Measurements from ENCODE around the gene DLX5.

DNA sequence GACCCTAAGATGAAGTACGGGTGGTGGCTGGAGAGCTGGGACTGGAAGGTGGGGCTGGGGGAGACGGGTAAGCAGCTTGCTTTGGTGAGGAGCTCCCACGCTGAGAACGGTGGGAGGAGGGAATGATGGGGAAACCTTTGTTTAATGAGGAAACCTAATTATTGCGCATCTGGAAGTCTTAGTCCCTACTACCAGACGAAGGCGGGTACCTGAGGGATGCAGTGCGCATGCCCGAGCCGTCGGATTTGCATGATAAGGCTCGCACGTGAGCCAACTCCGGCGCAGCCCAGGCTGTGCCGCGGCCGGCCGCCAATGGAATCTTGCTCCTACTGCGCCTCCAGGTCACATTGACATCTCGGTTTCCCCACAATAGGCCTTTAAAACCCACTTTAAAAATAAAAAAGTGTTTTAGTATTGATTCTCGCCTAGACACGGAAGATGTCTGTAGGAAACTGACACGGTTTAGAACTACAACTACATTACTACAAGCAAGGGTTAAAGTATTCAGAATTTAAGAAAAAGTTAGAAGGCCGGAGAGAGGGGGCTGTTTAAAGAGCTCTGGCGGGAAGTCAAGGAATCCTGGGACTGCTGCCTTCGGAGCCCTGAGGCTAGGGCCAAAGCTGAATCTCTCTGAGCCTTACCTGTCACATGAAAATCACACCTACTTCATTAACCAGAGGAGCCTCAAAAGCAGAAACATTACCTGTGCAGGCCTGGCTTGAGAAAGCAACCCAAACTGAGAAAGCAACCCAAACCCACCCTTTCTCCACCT lies 31.4 kb downstream of the DLX5 start:
- TF ChIP-seq POLR2A (IDR thresholded peaks at IDR 0.05): no peak
- TF ChIP-seq, protein P1, sequence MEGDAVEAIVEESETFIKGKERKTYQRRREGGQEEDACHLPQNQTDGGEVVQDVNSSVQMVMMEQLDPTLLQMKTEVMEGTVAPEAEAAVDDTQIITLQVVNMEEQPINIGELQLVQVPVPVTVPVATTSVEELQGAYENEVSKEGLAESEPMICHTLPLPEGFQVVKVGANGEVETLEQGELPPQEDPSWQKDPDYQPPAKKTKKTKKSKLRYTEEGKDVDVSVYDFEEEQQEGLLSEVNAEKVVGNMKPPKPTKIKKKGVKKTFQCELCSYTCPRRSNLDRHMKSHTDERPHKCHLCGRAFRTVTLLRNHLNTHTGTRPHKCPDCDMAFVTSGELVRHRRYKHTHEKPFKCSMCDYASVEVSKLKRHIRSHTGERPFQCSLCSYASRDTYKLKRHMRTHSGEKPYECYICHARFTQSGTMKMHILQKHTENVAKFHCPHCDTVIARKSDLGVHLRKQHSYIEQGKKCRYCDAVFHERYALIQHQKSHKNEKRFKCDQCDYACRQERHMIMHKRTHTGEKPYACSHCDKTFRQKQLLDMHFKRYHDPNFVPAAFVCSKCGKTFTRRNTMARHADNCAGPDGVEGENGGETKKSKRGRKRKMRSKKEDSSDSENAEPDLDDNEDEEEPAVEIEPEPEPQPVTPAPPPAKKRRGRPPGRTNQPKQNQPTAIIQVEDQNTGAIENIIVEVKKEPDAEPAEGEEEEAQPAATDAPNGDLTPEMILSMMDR (IDR thresholded peaks at IDR 0.05): no peak
